ENCODE results near the gene GSE1.
A peak's percentile ranks its signal among the peaks of the same experiment; 100 is the strongest.

Gene GSE1

DNA sequence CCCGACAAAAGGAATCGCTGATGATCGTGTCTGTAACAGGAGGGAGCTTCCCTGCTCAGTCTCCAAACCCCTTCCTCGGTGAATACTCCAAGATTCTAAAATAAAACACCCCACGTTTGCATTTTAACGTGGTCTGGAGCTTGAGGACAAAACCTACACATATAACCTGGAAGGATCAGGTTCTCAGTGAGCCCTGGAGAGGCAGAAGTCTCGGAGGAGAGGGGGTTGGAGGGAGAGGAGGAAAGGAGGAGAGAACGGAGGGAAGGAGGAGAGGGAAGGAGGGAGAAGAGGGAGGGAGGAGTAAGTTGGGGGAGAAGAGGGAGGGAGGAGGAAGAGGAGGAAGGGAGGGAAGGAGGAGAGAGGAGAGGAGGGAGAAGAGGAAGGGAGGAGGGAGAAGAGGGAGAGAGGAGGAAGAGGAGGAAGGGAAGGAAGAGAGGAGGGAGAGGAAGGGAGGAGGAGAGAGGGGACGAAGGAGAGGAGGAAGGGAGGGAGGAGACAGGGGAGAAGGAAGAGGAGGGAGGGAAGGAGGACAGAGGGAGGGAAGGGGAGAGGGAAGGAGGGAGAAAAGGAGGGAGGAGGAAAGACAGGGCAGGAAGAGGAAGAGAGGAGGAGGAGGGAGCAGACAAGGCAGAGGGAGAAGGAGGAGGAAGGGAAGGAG lies 103.0 kb downstream of the GSE1 start (continued):
- TF ChIP-seq ZNF280D (tag by site-specific recombination; IDR thresholded peaks at IDR 0.05) (no peak), ZNF610 (tag by site-specific recombination; IDR thresholded peaks at IDR 0.05; ENCODE audit: borderline replicate concordance) (no peak), ZNF571 (tag by site-specific recombination; IDR thresholded peaks at IDR 0.05) (no peak), KLF17 (tag by site-specific recombination; IDR thresholded peaks at IDR 0.05) (no peak), HOXD13 (CRISPR knock-in tag; IDR thresholded peaks at IDR 0.05; ENCODE audit: borderline replicate concordance) (no peak), ZNF23 (tag by site-specific recombination; IDR thresholded peaks at IDR 0.05; ENCODE audit: borderline replicate concordance) (no peak), ZNF785 (tag by site-specific recombination; IDR thresholded peaks at IDR 0.05) (no peak), ZNF791 (tag by site-specific recombination; IDR thresholded peaks at IDR 0.05) (0 out of 2 replicates have a peak, but pooled peaks have one; percentile 52), ZSCAN23 (tag by site-specific recombination; IDR thresholded peaks at IDR 0.05) (no peak), ZNF366 (tag by site-specific recombination; conservative IDR thresholded peaks at IDR 0.05) (peak; percentile 92), ZNF529 (tag by site-specific recombination; IDR thresholded peaks at IDR 0.05; ENCODE audit: insufficient replicate concordance) (no peak), KLF16 (tag by site-specific recombination; IDR thresholded peaks at IDR 0.05) (no peak), ZNF654 (tag by site-specific recombination; IDR thresholded peaks at IDR 0.05; ENCODE audit: low read depth) (no peak), GLI4 (tag by site-specific recombination; IDR thresholded peaks at IDR 0.05) (no peak), ZNF112 (tag by site-specific recombination; IDR thresholded peaks at IDR 0.05) (no peak), ZNF473 (tag by site-specific recombination; IDR thresholded peaks at IDR 0.05) (no peak), ZNF530 (tag by site-specific recombination; IDR thresholded peaks at IDR 0.05; ENCODE audit: low read depth) (0 out of 2 replicates have a peak, but pooled peaks have one; percentile 4), ZNF302 (tag by site-specific recombination; IDR thresholded peaks at IDR 0.05; ENCODE audit: low read depth) (no peak), ZNF223 (tag by site-specific recombination; IDR thresholded peaks at IDR 0.05) (no peak), ZNF324 (tag by site-specific recombination; IDR thresholded peaks at IDR 0.05) (no peak), ZNF580 (tag by site-specific recombination; IDR thresholded peaks at IDR 0.05) (no peak), ZNF513 (tag by site-specific recombination; IDR thresholded peaks at IDR 0.05) (peak; percentile 75), ZNF184 (tag by site-specific recombination; IDR thresholded peaks at IDR 0.05) (no peak), GFI1B (tag by site-specific recombination; IDR thresholded peaks at IDR 0.05) (no peak), ZNF843 (tag by site-specific recombination; IDR thresholded peaks at IDR 0.05) (0 out of 2 replicates have a peak, but pooled peaks have one; percentile 16), ZBTB21 (tag by site-specific recombination; IDR thresholded peaks at IDR 0.05) (no peak), GLIS2 (tag by site-specific recombination; IDR thresholded peaks at IDR 0.05) (no peak), ZNF157 (tag by site-specific recombination; IDR thresholded peaks at IDR 0.05) (no peak), ZNF239 (tag by site-specific recombination; IDR thresholded peaks at IDR 0.05) (no peak), TCF7L2 (IDR thresholded peaks at IDR 0.05; ENCODE audit: borderline replicate concordance, low read depth, low read length) (no peak)
- TF ChIP-seq, protein P1, sequence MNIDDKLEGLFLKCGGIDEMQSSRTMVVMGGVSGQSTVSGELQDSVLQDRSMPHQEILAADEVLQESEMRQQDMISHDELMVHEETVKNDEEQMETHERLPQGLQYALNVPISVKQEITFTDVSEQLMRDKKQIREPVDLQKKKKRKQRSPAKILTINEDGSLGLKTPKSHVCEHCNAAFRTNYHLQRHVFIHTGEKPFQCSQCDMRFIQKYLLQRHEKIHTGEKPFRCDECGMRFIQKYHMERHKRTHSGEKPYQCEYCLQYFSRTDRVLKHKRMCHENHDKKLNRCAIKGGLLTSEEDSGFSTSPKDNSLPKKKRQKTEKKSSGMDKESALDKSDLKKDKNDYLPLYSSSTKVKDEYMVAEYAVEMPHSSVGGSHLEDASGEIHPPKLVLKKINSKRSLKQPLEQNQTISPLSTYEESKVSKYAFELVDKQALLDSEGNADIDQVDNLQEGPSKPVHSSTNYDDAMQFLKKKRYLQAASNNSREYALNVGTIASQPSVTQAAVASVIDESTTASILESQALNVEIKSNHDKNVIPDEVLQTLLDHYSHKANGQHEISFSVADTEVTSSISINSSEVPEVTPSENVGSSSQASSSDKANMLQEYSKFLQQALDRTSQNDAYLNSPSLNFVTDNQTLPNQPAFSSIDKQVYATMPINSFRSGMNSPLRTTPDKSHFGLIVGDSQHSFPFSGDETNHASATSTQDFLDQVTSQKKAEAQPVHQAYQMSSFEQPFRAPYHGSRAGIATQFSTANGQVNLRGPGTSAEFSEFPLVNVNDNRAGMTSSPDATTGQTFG (tag by site-specific recombination; IDR thresholded peaks at IDR 0.05; ENCODE audit: borderline replicate concordance): no peak
- TF ChIP-seq, protein P2, sequence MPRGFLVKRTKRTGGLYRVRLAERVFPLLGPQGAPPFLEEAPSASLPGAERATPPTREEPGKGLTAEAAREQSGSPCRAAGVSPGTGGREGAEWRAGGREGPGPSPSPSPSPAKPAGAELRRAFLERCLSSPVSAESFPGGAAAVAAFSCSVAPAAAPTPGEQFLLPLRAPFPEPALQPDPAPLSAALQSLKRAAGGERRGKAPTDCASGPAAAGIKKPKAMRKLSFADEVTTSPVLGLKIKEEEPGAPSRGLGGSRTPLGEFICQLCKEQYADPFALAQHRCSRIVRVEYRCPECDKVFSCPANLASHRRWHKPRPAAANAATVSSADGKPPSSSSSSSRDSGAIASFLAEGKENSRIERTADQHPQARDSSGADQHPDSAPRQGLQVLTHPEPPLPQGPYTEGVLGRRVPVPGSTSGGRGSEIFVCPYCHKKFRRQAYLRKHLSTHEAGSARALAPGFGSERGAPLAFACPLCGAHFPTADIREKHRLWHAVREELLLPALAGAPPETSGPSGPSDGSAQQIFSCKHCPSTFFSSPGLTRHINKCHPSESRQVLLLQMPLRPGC (tag by site-specific recombination; IDR thresholded peaks at IDR 0.05): no peak
